GM12878 (cell line): ENCODE results near the gene SMPD3. TPM values are rescaled to one million over a fixed set of nuclear protein-coding genes. Genes with fewer than 3 reads are reported as not detected.

ENCODE experiments used
- ATAC-seq: fragments of 200-7000 bp; cut with Tn5 transposase; 3 replicates; pipeline ENCODE4 v1.9.1; 2020; ENCODE audit warnings: mild to moderate bottlenecking, moderate library complexity
- BruUV-seq: library from RNA; stranded (reverse); fragments of 400-500 nt; replicated peaks from 2 replicates; lab custom pipeline; 2021; lab: Mats Ljungman, UMichigan
- CTCF ChIA-PET: fragments of 300-600 bp; sonication (Branson Sonifier 250); formaldehyde crosslinking; extraction: SDS; loops from one replicate; lab custom pipeline; 2021; ENCODE audit warnings: inconsistent platforms; lab: Yijun Ruan, JAX
- POLR2A ChIA-PET: fragments of 350-600 bp; formaldehyde crosslinking; extraction: SDS; loops from one replicate; lab custom pipeline; 2021; ENCODE audit warnings: inconsistent platforms; lab: Charles Lee
- RAD21 ChIA-PET: fragments of 300-600 bp; sonication (Branson Sonifier 250); formaldehyde crosslinking; loops from one replicate; lab custom pipeline; 2023; ENCODE audit warnings: antibody characterized with exemption; ENCODE audit not compliant: unreplicated experiment; lab: Charles Lee
- SMC1A ChIA-PET: fragments of 300-600 bp; sonication (Branson Sonifier 250); formaldehyde crosslinking; loops from one replicate; lab custom pipeline; 2023; ENCODE audit not compliant: unreplicated experiment, uncharacterized antibody; lab: Charles Lee
- DNase-seq: peaks from one replicate; pipeline ENCODE4 v3.0.0-alpha.2; 2011; ENCODE audit warnings: low read depth, low spot score
- FAIRE-seq: peaks from 3 replicates; lab custom pipeline; 2011; peaks lifted over from hg19 to GRCh38; lab: Jason Lieb, UNC
- H2AFZ ChIP-seq: 2 replicates; pipeline ENCODE4 v1.6.0; 2011; ENCODE audit warnings: low read depth, low read length, control low read depth; ENCODE audit not compliant: control insufficient read depth
- H3K27ac ChIP-seq: 2 replicates; pipeline ENCODE4 v1.5.1; 2011; ENCODE audit warnings: control low read depth; ENCODE audit not compliant: control insufficient read depth, insufficient read depth
- H3K27me3 ChIP-seq, 2 experiments: replicated peaks in 1 of 2; 2 replicates each; pipeline versions ENCODE4 v1.6.0 to v1.6.1; 2011; ENCODE audit warnings: low read length in 1 of 2; ENCODE audit not compliant: control insufficient read depth in 2 of 2, insufficient read depth in 2 of 2
- H3K36me3 ChIP-seq, 2 experiments: 2 replicates each; pipeline ENCODE4 v1.5.1; 2011; ENCODE audit warnings: low read length in 1 of 2; ENCODE audit not compliant: control insufficient read depth in 2 of 2, insufficient read depth in 2 of 2
- H3K4me1 ChIP-seq: 2 replicates; pipeline ENCODE4 v1.6.1; 2011; ENCODE audit warnings: mild to moderate bottlenecking, low read length, moderate library complexity, mixed read lengths; ENCODE audit not compliant: control insufficient read depth, insufficient read depth
- H3K4me2 ChIP-seq: 2 replicates; pipeline ENCODE4 v1.6.0; 2011; ENCODE audit warnings: control low read depth; ENCODE audit not compliant: control insufficient read depth, insufficient read depth
- H3K4me3 ChIP-seq: fragments of 200-600 bp; sonication (generic); 2 replicates; pipeline ENCODE4 v1.5.1; 2016
- H3K79me2 ChIP-seq: 2 replicates; pipeline ENCODE4 v1.6.0; 2011; ENCODE audit warnings: low read length; ENCODE audit not compliant: control insufficient read depth, insufficient read depth
- H3K9ac ChIP-seq: 2 replicates; pipeline ENCODE4 v1.8.0; 2011; ENCODE audit warnings: low read length, control low read depth, mixed read lengths; ENCODE audit not compliant: control insufficient read depth, insufficient read depth
- H3K9me3 ChIP-seq: replicated peaks from 3 replicates; pipeline ENCODE4 v1.5.1; 2011; ENCODE audit warnings: mild to moderate bottlenecking, low read length; ENCODE audit not compliant: control insufficient read depth, insufficient read depth
- H4K20me1 ChIP-seq: 2 replicates; pipeline ENCODE4 v1.6.0; 2011; ENCODE audit not compliant: control insufficient read depth, insufficient read depth
- BMI1 ChIP-seq: fragments of 450-650 bp; IDR thresholded peaks from 2 replicates; pipeline ENCODE4 v1.6.1; 2016; ENCODE audit warnings: mild to moderate bottlenecking, moderate library complexity, borderline replicate concordance
- HDGF ChIP-seq: fragments of 450-650 bp; IDR thresholded peaks from 2 replicates; pipeline ENCODE4 v1.6.1; 2016; ENCODE audit warnings: antibody characterized with exemption
- NFYB ChIP-seq: IDR thresholded peaks from 2 replicates; pipeline ENCODE4 v1.6.1; 2011; ENCODE audit warnings: low read depth, mild to moderate bottlenecking, low read length, improper control_type of control experiment, moderate library complexity; ENCODE audit not compliant: insufficient read depth
- SMAD5 ChIP-seq: IDR thresholded peaks from 2 replicates; pipeline ENCODE4 v1.6.1; 2016; ENCODE audit warnings: antibody characterized with exemption, low read depth
- SMC3 ChIP-seq: IDR thresholded peaks from 2 replicates; pipeline ENCODE4 v1.6.1; 2011; ENCODE audit warnings: low read length, improper control_type of control experiment, borderline replicate concordance
- SUPT20H ChIP-seq: IDR thresholded peaks from 2 replicates; pipeline ENCODE4 v1.6.1; 2011; ENCODE audit warnings: low read depth, mild to moderate bottlenecking, low read length, moderate library complexity, borderline replicate concordance; ENCODE audit not compliant: control insufficient read depth
- ZNF217 ChIP-seq: fragments of 450-650 bp; IDR thresholded peaks from 2 replicates; pipeline ENCODE4 v1.6.1; 2017; ENCODE audit warnings: antibody characterized with exemption, mild to moderate bottlenecking
- WGBS: methylation state at CpG from one replicate; pipeline ENCODE4 v1.1.6; 2016; ENCODE audit warnings: low lambda C conversion rate; ENCODE audit not compliant: insufficient replicate concordance, insufficient coverage; ENCODE audit errors: missing lambda C conversion rate; 5-methylcytosine and 5-hydroxymethylcytosine counted together
- in situ Hi-C: fragments of 300-500 bp; cut with MboI; formaldehyde crosslinking; loops from 9 replicates; pipeline ENCODE4 v1.14.3; 2018; ENCODE audit warnings: mixed read lengths
- intact Hi-C: fragments of 100-400 bp; cut with micrococcal nuclease; formaldehyde crosslinking; loops from one replicate; pipeline ENCODE4 v1.14.2; 2022; ENCODE audit not compliant: unreplicated experiment
- polyA plus RNA-seq, 11 experiments: library from polyadenylated mRNA; depleted of rRNA in 4 of 11; unstranded in 6 of 11; stranded (reverse) in 5 of 11; fragments of >200 nt; fragmentation: Nextera tagmentation in 4 of 11; fragmentation: Illumina TruSeq in 1 of 11; extraction: Ambion mirVana in 4 of 11; extraction: Trizol in 1 of 11; gene quantifications; 1 replicate in 1 of 11; 2 replicates in 10 of 11; pipeline versions ENCODE4 v1.2.1 to v1.2.3, GENCODE V29; 2011 to 2016; ENCODE audit warnings: inconsistent platforms in 2 of 11, missing spikeins in 2 of 11, low read depth in 1 of 11
- total RNA-seq, 4 experiments: library from RNA; depleted of rRNA in 3 of 4; stranded (reverse); fragments of >200 nt in 3 of 4; fragmentation: Illumina TruSeq in 1 of 4; extraction: Trizol in 1 of 4; gene quantifications; 2 replicates each; pipeline versions ENCODE4 v1.2.1 to v1.2.3, GENCODE V29; 2013 to 2021

Gene SMPD3
- total and polyA plus RNA-seq, 10 of the 15 experiments (the other 5 are each of a cell fraction or from before 2014, with no cell fraction given), result 0.04 to 2.0 (median 1.2) TPM

DNA sequence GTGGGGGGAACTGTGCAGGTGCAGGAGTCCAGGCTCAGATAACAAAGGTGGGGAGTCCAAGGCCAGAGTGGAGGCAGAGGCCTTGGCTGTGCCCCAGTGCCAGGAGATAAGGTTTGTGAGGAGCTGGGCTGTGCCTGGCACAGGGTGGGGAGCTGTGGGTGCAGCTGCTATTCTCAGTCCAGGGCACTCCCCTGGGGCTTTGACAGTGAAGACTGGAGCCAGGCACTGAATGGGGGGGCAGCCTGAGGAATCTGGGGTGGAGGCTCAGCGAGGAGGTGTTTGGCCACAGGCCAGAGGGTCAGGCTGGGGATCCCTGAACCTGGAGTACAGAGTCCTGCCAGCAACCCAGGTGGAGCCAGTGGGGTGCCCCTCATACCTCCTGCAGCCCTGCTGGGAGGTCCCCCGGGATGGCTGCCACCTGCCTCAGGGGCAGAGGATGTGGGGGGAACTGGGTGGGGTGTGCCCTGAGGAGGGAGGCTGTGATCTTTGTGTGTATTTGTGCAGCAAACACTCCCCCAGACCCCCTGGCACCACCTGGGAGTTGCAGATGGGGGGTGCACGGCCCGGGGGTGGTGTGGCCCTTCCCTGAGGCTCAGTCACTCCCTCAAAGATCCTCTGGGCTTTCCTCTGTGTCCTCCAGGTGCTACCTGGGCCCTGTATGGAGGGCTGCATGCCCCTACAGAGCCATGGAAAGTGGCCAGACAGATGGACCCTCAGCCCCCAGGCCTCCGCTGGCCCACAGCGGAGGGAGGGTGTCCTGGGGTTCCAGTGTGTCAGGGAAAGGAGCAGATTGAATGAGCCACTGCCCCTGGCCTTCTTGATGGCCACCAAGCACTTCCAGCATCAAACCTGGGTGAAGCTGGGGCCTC, 44.5 kb upstream of the SMPD3 start:
- TF ChIP-seq SMAD5 (no peak), BMI1 (no peak), SUPT20H (no peak), NFYB (no peak), ZNF217 (no peak), HDGF (no peak), SMC3 (no peak)
- TF ChIP-seq, all 136 proteins: peak for 0
- Histone ChIP-seq H3K4me3 (no peak overlapping the region), H3K27ac (no peak overlapping the region), H2AFZ (no peak overlapping the region), H3K4me1 (peaks cover 13% of the 10 kb centered on the region), H3K27me3 (no peaks in the 10 kb centered on the region), H3K9me3 (no peaks in the 10 kb centered on the region; the same call in 1 of the 3 replicates), H3K4me2 (no peak overlapping the region), H4K20me1 (no peaks in the 10 kb centered on the region), H3K79me2 (no peaks in the 10 kb centered on the region), H3K36me3 (no peaks in the 10 kb centered on the region), H3K9ac (no peak overlapping the region)
- POLR2A ChIA-PET, result interaction anchor here (1.1 kb wide), 1 partner anchor 125 kb away, joined by 3 read pairs; no protein-coding TSS in a partner anchor
- 31% methylated on average over 6 of the region's 6 CpGs for WGBS
- FAIRE-seq (no peak), DNase-seq (no peak), ATAC-seq (no peak)
- CTCF ChIA-PET, result no interaction called here
- SMC1A ChIA-PET, result interaction anchor here (0.7 kb wide), 1 partner anchor 51 kb away, joined by 3 read pairs; no protein-coding TSS in a partner anchor
- no TSS peak for BruUV-seq
- RAD21 ChIA-PET, result no interaction called here
- in situ Hi-C loops (no loop called here), intact Hi-C loops (no loop called here)
